NCI-H1417 (cell line): Measurements from ENCODE around the gene IL5.
"Not testable (repeated sequence)": the region's sequence is repeated elsewhere in the genome, so short reads cannot be mapped to it uniquely, and the experiment has no call there.

Experiments used
- DNase-seq, 3 experiments: peaks; one replicate each; lab custom pipeline; 2025; lab: John Stamatoyannopoulos, UW

The IL5 gene

DNA sequence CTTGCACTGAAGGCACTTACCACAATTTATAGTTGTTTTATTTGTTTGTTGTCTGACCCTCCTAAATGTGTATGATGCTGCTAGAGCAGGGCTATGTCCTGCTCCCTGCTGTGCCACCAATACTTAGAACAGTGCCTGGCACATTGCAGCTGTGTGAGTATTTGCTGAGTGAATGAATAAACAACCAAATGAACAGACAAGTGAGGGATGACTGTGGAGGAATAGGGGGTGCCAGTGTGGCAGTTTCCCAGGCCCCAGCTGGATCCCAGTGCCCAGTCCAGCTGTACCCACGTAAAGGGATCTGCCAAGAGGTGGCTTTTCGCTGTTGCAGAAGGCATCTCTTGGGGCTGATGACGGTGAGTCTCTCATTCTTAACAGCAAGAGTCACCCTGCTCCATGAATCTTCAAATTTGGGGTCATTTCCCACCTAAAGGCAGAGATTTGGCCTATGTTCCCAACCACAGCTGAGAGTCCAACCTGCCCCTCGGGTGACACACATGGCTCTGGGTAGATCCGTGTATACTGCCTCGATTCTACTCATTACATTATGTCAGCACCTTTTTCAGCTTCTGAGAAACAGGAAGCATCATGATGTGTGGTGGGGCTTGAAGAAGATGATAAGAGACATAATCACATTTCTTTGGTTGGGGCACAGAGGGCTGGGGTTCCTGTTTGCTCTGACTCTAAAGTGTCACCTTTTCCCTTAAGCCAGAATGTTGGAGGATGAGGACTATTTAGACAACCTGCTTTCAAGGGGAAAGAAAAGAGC is 14.3 kb downstream of the IL5 start:
- no peak for DNase-seq

GRCh38 chr5:132528021-132528420 is 15.3 kb downstream of the IL5 start:
- DNase-seq = no peak

- DNase-seq = no peak
These were observed 16.3 kb downstream of the IL5 start for GRCh38 chr5:132526974-132527564.

GRCh38 chr5:132526290-132526973 is 16.9 kb downstream of the IL5 start:
- DNase-seq = peak; percentile 51 to 70 (median 56)

DNA sequence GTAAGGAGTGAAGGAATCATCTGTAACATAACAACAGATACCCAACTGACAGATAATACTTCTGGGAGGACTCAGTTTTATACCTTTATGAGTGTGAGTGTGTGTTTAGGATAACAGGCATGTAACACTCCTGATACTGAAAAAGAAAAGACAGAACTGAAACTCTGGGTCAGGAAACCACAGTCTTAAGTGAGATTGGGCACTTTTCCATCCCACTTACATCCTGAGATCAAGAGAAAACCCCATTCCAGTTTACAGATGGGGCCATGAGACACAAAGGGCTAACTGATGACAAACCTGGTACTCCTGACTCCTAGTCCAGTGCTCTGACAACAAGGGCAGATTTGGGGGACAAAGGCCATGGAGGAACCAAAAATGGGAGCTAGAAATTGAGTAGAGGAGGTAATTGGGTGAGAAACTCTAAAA is 18.0 kb downstream of the IL5 start:
- no peak for DNase-seq

DNA sequence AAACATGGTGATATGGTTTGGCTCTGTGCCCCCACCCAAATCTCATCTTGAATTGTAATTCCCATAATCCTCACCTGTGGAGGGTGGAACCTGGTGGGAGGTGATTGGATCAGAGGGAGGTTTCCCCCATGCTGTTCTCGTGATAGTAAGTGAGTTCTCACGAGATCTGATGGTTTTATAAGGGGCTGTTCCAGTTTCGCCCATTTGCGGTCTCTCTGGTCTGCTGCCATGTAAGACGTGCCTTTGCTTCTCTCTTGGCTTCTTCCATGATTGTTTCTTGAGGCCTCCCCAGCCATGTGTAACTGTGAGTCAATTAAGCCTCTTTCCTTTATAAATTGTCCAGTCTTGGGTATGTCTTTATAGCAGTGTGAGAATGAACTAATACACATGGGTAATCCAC is 18.4 kb downstream of the IL5 start:
- not testable (repeated sequence) for DNase-seq

DNA sequence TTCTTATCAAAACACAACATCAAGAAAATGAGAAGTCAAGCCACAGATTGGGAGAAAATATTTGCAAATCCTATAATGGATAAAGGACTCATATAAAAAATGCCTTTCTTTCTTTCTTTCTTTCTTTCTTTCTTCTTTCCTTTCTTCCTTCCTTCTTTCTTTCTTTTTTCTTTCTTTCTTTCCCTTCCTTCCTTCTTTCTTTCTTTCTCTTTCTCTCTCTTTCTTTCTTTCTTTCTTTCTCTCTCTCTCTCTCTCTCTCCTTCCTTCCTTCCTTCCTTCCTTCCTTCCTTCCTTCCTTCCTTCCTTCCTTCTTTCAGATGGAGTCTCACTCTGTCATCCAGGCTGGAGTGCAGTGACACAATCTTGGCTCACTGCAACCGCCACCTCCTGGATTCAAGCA is 21.3 kb downstream of the IL5 start:
- not testable (repeated sequence) for DNase-seq

- peak in 1 of 3 experiments; percentile 7 for DNase-seq
These were observed 29.5 kb downstream of the IL5 start for GRCh38 chr5:132513618-132514336.

DNA sequence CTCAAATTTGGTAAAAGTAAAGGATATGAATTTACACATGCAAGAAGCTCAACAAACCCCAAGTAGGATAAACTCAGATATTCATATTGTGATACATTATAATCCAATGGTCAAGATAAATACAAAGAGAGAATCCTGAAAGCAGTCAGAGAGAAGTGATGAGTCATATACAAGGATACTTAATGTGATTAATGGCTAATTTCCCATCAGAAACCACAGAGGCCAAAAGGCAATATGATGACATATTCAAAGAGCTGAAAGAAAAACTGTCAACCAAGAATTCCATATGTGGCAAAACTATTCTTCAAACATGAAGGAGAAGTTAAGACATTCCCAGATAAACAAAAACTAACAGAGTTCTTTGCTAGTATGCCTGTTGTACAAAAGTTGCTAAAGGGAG is 33.2 kb downstream of the IL5 start:
- DNase-seq = peak in 1 of 3 experiments; percentile 4

- DNase-seq = peak in 1 of 3 experiments; percentile 7
These were observed 37.1 kb downstream of the IL5 start for GRCh38 chr5:132506094-132506692.

- no peak for DNase-seq
These were observed 37.7 kb downstream of the IL5 start for GRCh38 chr5:132505641-132506040.

GRCh38 chr5:132504746-132505145 is 38.6 kb downstream of the IL5 start:
- DNase-seq = no peak

- no peak for DNase-seq
These were observed 40.1 kb downstream of the IL5 start for GRCh38 chr5:132503244-132503643.

DNA sequence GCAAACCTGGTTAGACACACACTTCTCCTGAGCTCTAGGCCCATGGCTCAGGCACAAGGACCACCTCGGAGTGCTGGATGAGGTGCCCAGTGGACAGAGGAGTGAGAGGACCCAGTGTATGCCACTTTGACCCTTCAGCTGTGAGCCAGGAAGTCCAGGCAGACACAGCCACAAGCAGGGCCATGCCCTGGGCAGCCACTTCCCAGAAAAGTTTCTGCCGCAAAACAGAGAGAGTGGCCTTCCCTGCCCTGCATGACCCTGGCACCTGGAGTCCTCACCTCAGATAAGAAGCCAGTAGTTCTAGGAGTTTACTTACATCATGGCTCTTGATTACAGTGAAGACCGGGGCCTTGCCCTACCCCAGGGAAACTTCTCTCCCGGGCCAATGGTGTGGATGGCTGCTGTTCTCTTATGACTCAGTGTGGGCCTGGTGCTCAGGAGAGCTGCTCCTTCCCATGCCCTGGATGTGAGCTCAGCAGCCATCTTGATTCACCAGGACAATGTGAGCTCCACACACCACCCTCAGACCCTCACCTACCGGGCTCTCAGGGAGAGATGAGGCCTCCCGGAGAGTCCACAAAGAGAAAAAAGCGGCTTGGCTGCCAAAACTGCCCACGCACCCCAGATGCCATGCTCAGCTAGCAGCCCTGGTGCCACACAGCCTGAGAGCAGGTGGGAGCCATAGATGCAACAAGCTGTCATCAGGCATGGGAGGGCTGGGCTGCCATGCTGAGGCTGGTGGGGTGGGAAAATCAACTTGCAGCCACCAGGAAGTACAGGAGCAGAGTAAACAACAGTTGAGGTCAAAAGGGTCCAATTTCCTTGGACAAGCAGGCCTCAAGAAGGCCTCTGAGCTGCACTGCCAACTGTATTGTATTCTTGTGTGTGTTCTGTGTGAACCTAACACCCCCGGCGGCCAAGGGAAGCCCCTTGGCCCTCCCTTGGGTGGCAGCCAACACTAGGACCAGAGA is 41.1 kb downstream of the IL5 start:
- no peak for DNase-seq

DNA sequence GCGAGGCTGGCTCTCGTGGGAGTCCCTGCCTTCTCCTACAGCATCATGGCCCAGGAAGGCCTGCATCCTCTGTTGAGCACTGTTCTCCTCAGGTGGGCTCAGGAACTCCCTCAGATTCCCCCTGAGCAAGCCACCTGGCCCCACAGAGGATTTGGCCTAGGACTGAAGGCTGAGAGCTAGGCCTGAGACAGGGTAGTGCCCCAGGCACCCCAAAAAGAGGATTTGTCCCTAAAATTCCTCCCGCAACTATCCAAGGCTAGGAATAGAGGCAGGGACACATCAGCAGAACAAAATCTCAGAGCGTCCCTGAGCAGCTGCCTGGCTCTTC is 41.7 kb downstream of the IL5 start:
- no peak for DNase-seq

DNA sequence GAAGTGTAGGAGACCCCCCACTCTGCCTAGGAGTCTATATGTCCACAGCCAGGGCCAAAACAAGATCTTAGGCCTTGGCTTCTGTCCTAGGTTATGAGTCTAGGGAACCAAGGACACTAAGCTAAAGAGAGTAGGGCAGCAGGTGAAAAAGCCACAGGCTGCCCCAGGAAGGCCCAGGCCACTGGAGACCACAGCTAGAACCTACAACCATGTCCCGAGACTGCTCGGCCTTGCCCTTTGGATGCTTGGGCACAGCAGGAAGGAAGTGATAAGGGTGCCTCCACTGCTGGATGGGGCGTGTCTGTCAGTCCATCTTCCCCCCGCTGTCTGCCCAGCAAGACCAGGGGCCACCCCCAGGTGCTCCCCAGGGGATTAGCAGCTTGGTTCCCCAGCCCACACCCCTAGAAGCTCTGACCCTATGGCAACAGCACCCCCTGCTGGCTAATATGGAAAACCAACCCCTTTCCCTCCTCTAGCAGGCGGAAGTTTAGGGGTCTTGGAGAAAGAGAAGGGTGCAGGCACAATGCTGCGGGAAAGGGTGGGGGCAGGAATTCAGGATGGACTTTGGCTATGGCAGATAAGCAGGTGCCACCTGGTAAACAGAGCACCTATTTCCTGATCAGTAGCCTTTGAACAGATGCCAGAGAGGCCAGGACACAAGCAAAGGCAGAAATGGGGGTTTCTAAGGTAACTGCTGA is 42.2 kb downstream of the IL5 start:
- peak; percentile 36 to 58 (median 53) for DNase-seq

- no peak for DNase-seq
These were observed 42.9 kb downstream of the IL5 start for GRCh38 chr5:132500244-132500930.

GRCh38 chr5:132499440-132500243 is 43.7 kb downstream of the IL5 start:
- no peak for DNase-seq
